Muscle layer of colon (tissue), 2 donors: Measurements from ENCODE around the gene GPC6.

Experiments used
- H3K27ac ChIP-seq: one replicate; pipeline ENCODE4 v1.7.0; 2013; ENCODE audit warnings: low read depth, mild to moderate bottlenecking, low read length, moderate library complexity
- H3K27me3 ChIP-seq, 2 donors: one replicate each; pipeline ENCODE4 v1.7.0; 2013; ENCODE audit warnings: low read length in 2 of 2, mild to moderate bottlenecking in 2 of 2; ENCODE audit not compliant: insufficient read depth in 2 of 2, control insufficient read depth in 1 of 2
- H3K36me3 ChIP-seq: one replicate; pipeline ENCODE4 v1.7.0; 2013; ENCODE audit warnings: mild to moderate bottlenecking, low read length; ENCODE audit not compliant: insufficient read depth
- H3K4me1 ChIP-seq: one replicate; pipeline ENCODE4 v1.7.0; 2013; ENCODE audit warnings: mild to moderate bottlenecking, low read length; ENCODE audit not compliant: insufficient read depth
- H3K4me3 ChIP-seq, 2 donors: one replicate each; pipeline ENCODE4 v1.7.0; 2013; ENCODE audit warnings: low read length in 2 of 2, low read depth in 1 of 2, mild to moderate bottlenecking in 1 of 2, moderate library complexity in 1 of 2
- H3K9ac ChIP-seq: one replicate; pipeline ENCODE4 v1.7.0; 2013; ENCODE audit warnings: low read length
- H3K9me3 ChIP-seq: one replicate; pipeline ENCODE4 v1.7.0; 2013; ENCODE audit warnings: mild to moderate bottlenecking, low read length
- donor health status: abdominal sarcoma.
- donor health status: Adenocarcinoma of cecum.

GPC6 gene

DNA sequence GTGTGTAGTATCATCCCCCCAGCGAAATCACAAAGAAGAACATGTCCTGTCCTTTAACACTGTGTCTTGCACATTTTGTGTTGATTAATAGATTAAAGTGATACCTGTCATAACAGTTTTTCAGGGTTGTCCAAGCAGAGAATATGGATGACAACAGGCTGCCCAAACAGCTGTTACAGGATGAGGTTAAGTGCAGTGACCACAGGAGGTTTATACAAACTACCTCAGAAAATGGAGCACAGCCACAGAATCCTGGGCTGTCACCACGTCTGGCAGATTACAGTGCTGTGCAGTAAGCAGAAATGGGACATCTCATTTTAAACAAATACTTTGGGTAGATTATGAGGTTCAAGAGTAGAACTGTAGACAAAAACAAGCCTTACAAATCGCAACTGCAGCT is 677.3 kb downstream of the GPC6 start:
- no peaks in the 10 kb centered on the region for H3K9me3 ChIP-seq
- no peaks in the 10 kb centered on the region for H3K36me3 ChIP-seq
- no peak overlapping the region for H3K9ac ChIP-seq
- H3K4me3 ChIP-seq, result no peak overlapping the region
- H3K4me1 ChIP-seq, result peaks cover 4% of the 10 kb centered on the region
- H3K27me3 ChIP-seq, result no peaks in the 10 kb centered on the region
- H3K27ac ChIP-seq, result no peak overlapping the region

DNA sequence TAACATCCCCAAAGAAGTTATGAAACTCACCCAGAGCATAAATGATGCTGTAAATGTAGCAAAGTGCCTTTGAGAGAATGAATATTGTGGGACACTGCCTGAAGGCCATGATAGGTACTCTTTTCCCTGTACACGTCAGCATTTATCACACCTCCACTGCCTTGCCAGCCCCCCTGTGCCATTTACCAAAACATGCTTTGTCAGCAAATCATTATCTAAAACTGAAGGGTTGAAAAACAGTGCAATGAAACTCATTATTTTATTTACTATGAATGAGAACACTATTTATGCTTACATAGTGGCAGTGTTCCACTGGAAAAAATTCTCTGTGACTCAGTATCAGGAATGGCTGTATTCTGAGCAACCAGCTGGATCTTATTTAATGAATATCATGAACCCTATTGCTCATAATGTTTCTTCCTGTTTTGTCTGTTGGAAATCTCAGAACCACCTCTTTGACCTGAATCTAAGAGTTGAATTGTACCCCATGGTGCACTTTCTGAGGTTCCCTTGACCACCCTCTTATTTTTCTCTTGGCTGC is 688.7 kb downstream of the GPC6 start:
- no peaks in the 10 kb centered on the region for H3K36me3 ChIP-seq
- no peaks in the 10 kb centered on the region for H3K4me1 ChIP-seq
- no peak overlapping the region for H3K27ac ChIP-seq
- H3K9me3 ChIP-seq, result no peaks in the 10 kb centered on the region
- H3K4me3 ChIP-seq, result no peak overlapping the region
- no peaks in the 10 kb centered on the region for H3K27me3 ChIP-seq
- H3K9ac ChIP-seq, result no peak overlapping the region

GRCh38 chr13:93922063-93922855 is 695.7 kb downstream of the GPC6 start:
- H3K9me3 ChIP-seq, result no peaks in the 10 kb centered on the region
- H3K27ac ChIP-seq, result no peak overlapping the region
- H3K4me3 ChIP-seq, result no peak overlapping the region
- H3K36me3 ChIP-seq, result no peaks in the 10 kb centered on the region
- no peaks in the 10 kb centered on the region for H3K27me3 ChIP-seq
- H3K4me1 ChIP-seq, result no peaks in the 10 kb centered on the region
- no peak overlapping the region for H3K9ac ChIP-seq

DNA sequence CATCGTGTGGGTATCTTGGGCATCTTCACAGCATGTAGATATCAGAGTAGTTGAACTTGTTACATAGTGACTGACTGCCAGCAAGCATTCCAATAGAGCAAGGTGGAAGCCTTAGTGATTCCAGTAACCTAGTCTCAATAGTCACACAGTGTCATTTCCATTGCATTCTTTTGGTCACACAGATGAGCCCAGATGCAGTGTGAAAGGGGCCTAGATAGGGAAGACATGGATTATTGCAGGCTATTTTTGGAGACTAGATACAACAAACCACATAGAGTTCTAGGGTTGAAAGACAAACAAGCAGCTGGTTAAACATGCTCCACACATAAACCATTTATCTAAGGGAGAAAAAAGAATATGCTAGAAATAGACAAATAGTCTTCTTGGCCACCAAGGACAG is 699.4 kb downstream of the GPC6 start:
- Histone ChIP-seq H3K36me3 (no peaks in the 10 kb centered on the region), H3K4me3 (no peak overlapping the region), H3K27me3 (no peaks in the 10 kb centered on the region), H3K9me3 (no peaks in the 10 kb centered on the region), H3K4me1 (no peaks in the 10 kb centered on the region), H3K27ac (no peak overlapping the region), H3K9ac (no peak overlapping the region)

- no peaks in the 10 kb centered on the region for H3K27me3 ChIP-seq
- no peaks in the 10 kb centered on the region for H3K9me3 ChIP-seq
- no peak overlapping the region for H3K27ac ChIP-seq
- no peak overlapping the region for H3K9ac ChIP-seq
- no peaks in the 10 kb centered on the region for H3K36me3 ChIP-seq
- no peaks in the 10 kb centered on the region for H3K4me1 ChIP-seq
- H3K4me3 ChIP-seq, result no peak overlapping the region
Measured at GRCh38 chr13:93926425-93926824, 699.8 kb downstream of the GPC6 start.

DNA sequence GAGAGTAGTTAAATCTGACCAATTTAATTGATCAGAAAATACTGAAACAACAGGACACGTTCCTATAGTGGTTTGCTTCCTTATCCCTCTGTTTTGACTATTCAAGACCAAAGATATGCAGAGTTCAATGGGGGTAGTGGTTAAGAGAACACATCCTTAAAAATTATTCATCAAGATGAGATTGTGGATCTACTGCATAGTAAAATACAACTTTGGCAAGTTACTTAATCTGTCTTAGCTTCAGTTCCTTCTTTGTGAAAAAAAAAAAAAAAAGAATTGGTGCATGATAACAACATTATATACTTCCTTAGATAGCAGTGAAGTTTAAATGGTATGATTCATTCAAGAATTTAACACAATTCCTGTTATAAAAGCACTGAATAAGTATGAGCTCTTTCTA is 700.8 kb downstream of the GPC6 start:
- H3K4me3 ChIP-seq, result no peak overlapping the region
- no peak overlapping the region for H3K9ac ChIP-seq
- no peak overlapping the region for H3K27ac ChIP-seq
- no peaks in the 10 kb centered on the region for H3K9me3 ChIP-seq
- H3K27me3 ChIP-seq, result no peaks in the 10 kb centered on the region
- H3K4me1 ChIP-seq, result no peaks in the 10 kb centered on the region
- H3K36me3 ChIP-seq, result no peaks in the 10 kb centered on the region

DNA sequence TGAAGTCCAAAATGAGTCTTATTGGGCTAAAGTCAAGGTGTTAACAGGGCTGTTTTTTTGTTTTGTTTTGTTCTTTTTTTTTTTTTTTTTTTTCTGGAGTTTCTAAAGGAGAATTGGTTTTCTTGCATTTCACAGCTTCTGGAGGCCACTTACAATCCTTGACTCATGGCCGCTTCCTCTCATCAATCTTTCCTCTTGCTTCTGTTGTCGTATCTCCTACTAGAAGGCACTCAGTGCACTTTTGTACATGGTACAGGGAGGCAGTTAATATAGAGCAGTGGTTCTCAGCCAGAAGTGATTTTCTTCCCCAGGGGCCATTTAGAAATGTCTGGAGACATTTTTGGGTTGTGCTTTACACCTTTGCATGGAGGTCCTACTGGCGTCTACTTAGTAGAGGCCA is 706.3 kb downstream of the GPC6 start:
- Histone ChIP-seq H3K4me1 (no peaks in the 10 kb centered on the region), H3K9ac (no peak overlapping the region), H3K36me3 (no peaks in the 10 kb centered on the region), H3K9me3 (no peaks in the 10 kb centered on the region), H3K27ac (no peak overlapping the region), H3K4me3 (no peak overlapping the region), H3K27me3 (no peaks in the 10 kb centered on the region)

DNA sequence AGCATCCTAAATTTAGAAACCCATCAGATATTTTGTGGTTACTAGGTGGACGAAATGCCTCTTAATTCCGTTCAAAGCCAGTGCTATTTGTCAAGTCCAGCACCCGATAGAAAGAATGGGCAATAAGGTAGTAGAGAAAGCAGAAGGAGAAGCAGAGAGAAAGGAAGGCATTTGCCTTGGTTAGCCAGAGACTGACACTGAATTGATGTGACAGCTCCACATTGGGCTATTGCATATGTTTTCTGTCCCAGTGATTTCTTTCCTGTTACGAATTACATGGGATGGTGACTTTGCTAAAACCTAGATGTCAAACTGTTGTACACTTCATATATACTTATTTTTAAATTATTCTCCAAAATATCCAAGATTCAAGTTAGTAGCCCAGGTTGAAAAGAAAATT is 710.3 kb downstream of the GPC6 start:
- Histone ChIP-seq H3K27me3 (no peaks in the 10 kb centered on the region), H3K27ac (no peak overlapping the region), H3K9ac (no peak overlapping the region), H3K4me1 (no peaks in the 10 kb centered on the region), H3K36me3 (no peaks in the 10 kb centered on the region), H3K9me3 (no peaks in the 10 kb centered on the region), H3K4me3 (no peak overlapping the region)

GRCh38 chr13:93941444-93941843 is 714.8 kb downstream of the GPC6 start:
- H3K9ac ChIP-seq, result no peak overlapping the region
- H3K4me3 ChIP-seq, result no peak overlapping the region
- no peak overlapping the region for H3K27ac ChIP-seq
- H3K36me3 ChIP-seq, result no peaks in the 10 kb centered on the region
- no peaks in the 10 kb centered on the region for H3K27me3 ChIP-seq
- H3K4me1 ChIP-seq, result no peaks in the 10 kb centered on the region
- H3K9me3 ChIP-seq, result no peaks in the 10 kb centered on the region

DNA sequence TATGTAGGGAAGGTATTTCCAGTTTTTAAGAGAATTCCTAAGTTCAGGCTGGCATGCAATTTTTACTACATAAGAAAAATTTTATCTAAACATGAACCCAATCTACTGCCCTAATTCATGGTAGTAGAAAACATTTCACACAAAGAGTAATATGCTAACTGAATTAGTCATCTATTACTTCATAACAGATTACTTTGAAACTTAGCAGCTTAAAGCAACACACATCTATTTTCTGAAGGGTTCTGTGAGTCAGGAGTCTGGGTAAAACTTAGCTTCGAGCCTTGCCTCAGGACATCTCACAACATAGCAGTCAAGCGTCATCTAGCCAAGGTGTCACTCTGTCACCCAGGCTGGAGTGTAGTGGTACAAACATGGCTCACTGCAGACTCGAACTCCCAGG is 715.4 kb downstream of the GPC6 start:
- Histone ChIP-seq H3K27ac (no peak overlapping the region), H3K9ac (no peak overlapping the region), H3K4me1 (no peaks in the 10 kb centered on the region), H3K27me3 (no peaks in the 10 kb centered on the region), H3K36me3 (no peaks in the 10 kb centered on the region), H3K4me3 (no peak overlapping the region), H3K9me3 (no peaks in the 10 kb centered on the region)

DNA sequence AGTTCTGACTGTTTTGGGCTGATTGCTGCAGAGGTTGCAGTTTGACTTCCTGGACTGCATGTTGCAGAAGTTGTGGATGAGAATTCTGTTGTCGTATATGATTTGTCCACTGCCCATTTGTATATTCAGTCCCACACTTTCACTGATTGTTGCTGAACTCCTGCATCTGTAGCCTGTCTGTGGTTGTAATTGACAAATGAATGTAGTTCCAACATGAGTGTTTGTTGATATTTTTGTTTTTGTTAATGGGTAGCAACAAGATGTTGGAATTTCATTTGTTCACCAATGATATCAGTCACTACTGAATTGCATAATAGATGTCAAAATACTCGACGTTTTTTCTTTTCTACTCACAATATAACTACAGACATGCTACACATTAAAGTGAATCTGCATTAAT is 719.0 kb downstream of the GPC6 start:
- Histone ChIP-seq H3K9me3 (no peaks in the 10 kb centered on the region), H3K9ac (no peak overlapping the region), H3K27me3 (no peaks in the 10 kb centered on the region), H3K27ac (no peak overlapping the region), H3K4me3 (no peak overlapping the region), H3K36me3 (no peaks in the 10 kb centered on the region), H3K4me1 (peaks cover 17% of the 10 kb centered on the region)

GRCh38 chr13:93946994-93947393 is 720.4 kb downstream of the GPC6 start:
- H3K27ac ChIP-seq, result no peak overlapping the region
- no peaks in the 10 kb centered on the region for H3K9me3 ChIP-seq
- H3K9ac ChIP-seq, result no peak overlapping the region
- peaks cover 23% of the 10 kb centered on the region for H3K4me1 ChIP-seq
- H3K27me3 ChIP-seq, result no peaks in the 10 kb centered on the region
- no peak overlapping the region for H3K4me3 ChIP-seq
- H3K36me3 ChIP-seq, result no peaks in the 10 kb centered on the region
